ENCODE results near the gene NPC1L1.
"Not testable (repeated sequence)": the region's sequence is repeated elsewhere in the genome, so short reads cannot be mapped to it uniquely, and the experiment has no call there.

Gene NPC1L1

GRCh38 chr7:44568771-44569560, 27.8 kb upstream of the NPC1L1 start:
- Mint-ChIP-seq H3K9me3 (no peaks in the 10 kb centered on the region), H3K36me3 (ENCODE audit: low read depth) (peaks cover 62% of the 10 kb centered on the region), H3K4me3 (no peak overlapping the region), H3K27ac (no peak overlapping the region), H3K27me3 (ENCODE audit: low read depth) (no peaks in the 10 kb centered on the region), H3K4me1 (ENCODE audit: low read depth) (peaks cover 17% of the 10 kb centered on the region)

GRCh38 chr7:44567884-44568283, 26.8 kb upstream of the NPC1L1 start:
- no peak overlapping the region for H3K4me3 Mint-ChIP-seq

GRCh38 chr7:44566680-44567079, 25.6 kb upstream of the NPC1L1 start:
- H3K27me3 Mint-ChIP-seq (ENCODE audit: low read depth), result no peaks in the 10 kb centered on the region
- H3K4me3 Mint-ChIP-seq, result no peak overlapping the region
- peaks cover 53% of the 10 kb centered on the region for H3K36me3 Mint-ChIP-seq (ENCODE audit: low read depth)
- H3K27ac Mint-ChIP-seq, result no peak overlapping the region
- no peaks in the 10 kb centered on the region for H3K9me3 Mint-ChIP-seq
- H3K4me1 Mint-ChIP-seq (ENCODE audit: low read depth), result peaks cover 2% of the 10 kb centered on the region

More at GRCh38 chr7:44567884-44568283, 26.8 kb upstream of the NPC1L1 start:
- Mint-ChIP-seq H3K27me3 (ENCODE audit: low read depth) (no peaks in the 10 kb centered on the region), H3K36me3 (ENCODE audit: low read depth) (peaks cover 61% of the 10 kb centered on the region), H3K4me1 (ENCODE audit: low read depth) (peaks cover 11% of the 10 kb centered on the region), H3K9me3 (no peaks in the 10 kb centered on the region), H3K27ac (no peak overlapping the region)

- no peak overlapping the region for H3K27ac Mint-ChIP-seq
- no peaks in the 10 kb centered on the region for H3K27me3 Mint-ChIP-seq (ENCODE audit: low read depth)
- no peaks in the 10 kb centered on the region for H3K9me3 Mint-ChIP-seq
- no peak overlapping the region for H3K4me3 Mint-ChIP-seq
- H3K36me3 Mint-ChIP-seq (ENCODE audit: low read depth), result peaks cover 46% of the 10 kb centered on the region
- H3K4me1 Mint-ChIP-seq (ENCODE audit: low read depth), result peaks cover 2% of the 10 kb centered on the region
Measured at GRCh38 chr7:44565795-44566559, 24.8 kb upstream of the NPC1L1 start.

- Mint-ChIP-seq H3K4me3 (no peak overlapping the region), H3K27ac (no peak overlapping the region), H3K4me1 (ENCODE audit: low read depth) (peaks cover 2% of the 10 kb centered on the region), H3K9me3 (no peaks in the 10 kb centered on the region), H3K36me3 (ENCODE audit: low read depth) (peaks cover 42% of the 10 kb centered on the region), H3K27me3 (ENCODE audit: low read depth) (no peaks in the 10 kb centered on the region)
Measured at GRCh38 chr7:44565097-44565794, 24.1 kb upstream of the NPC1L1 start.

- H3K27me3 Mint-ChIP-seq (ENCODE audit: low read depth), result no peaks in the 10 kb centered on the region
- H3K9me3 Mint-ChIP-seq, result no peaks in the 10 kb centered on the region
- no peak overlapping the region for H3K4me3 Mint-ChIP-seq
- H3K4me1 Mint-ChIP-seq (ENCODE audit: low read depth), result peaks cover 2% of the 10 kb centered on the region
- H3K27ac Mint-ChIP-seq, result no peak overlapping the region
- H3K36me3 Mint-ChIP-seq (ENCODE audit: low read depth), result peaks cover 37% of the 10 kb centered on the region
Measured at GRCh38 chr7:44564606-44565005, 23.5 kb upstream of the NPC1L1 start.

GRCh38 chr7:44563171-44563679, 22.1 kb upstream of the NPC1L1 start:
- peaks cover 2% of the 10 kb centered on the region for H3K4me1 Mint-ChIP-seq (ENCODE audit: low read depth)
- H3K4me3 Mint-ChIP-seq, result no peak overlapping the region
- no peaks in the 10 kb centered on the region for H3K27me3 Mint-ChIP-seq (ENCODE audit: low read depth)
- H3K9me3 Mint-ChIP-seq, result no peaks in the 10 kb centered on the region
- no peak overlapping the region for H3K27ac Mint-ChIP-seq
- H3K36me3 Mint-ChIP-seq (ENCODE audit: low read depth), result peaks cover 24% of the 10 kb centered on the region

- H3K4me1 Mint-ChIP-seq (ENCODE audit: low read depth); H3K4me3 Mint-ChIP-seq: not testable (repeated sequence)
- peaks cover 21% of the 10 kb centered on the region for H3K36me3 Mint-ChIP-seq (ENCODE audit: low read depth)
Measured at GRCh38 chr7:44562622-44562962, 21.5 kb upstream of the NPC1L1 start.

GRCh38 chr7:44561962-44562621, 21.0 kb upstream of the NPC1L1 start:
- peaks cover under 1% of the 10 kb centered on the region for H3K4me1 Mint-ChIP-seq (ENCODE audit: low read depth)
- peaks cover 16% of the 10 kb centered on the region for H3K36me3 Mint-ChIP-seq (ENCODE audit: low read depth)
- no peak overlapping the region for H3K4me3 Mint-ChIP-seq
- H3K27ac Mint-ChIP-seq, result no peak overlapping the region
- no peaks in the 10 kb centered on the region for H3K27me3 Mint-ChIP-seq (ENCODE audit: low read depth)
- no peaks in the 10 kb centered on the region for H3K9me3 Mint-ChIP-seq

More at GRCh38 chr7:44562622-44562962, 21.5 kb upstream of the NPC1L1 start:
- H3K27ac Mint-ChIP-seq; H3K9me3 Mint-ChIP-seq; H3K27me3 Mint-ChIP-seq (ENCODE audit: low read depth): not testable (repeated sequence)

GRCh38 chr7:44561481-44561880, 20.4 kb upstream of the NPC1L1 start:
- Mint-ChIP-seq H3K4me3 (no peak overlapping the region), H3K4me1 (ENCODE audit: low read depth) (no peaks in the 10 kb centered on the region), H3K36me3 (ENCODE audit: low read depth) (peaks cover 12% of the 10 kb centered on the region), H3K27me3 (ENCODE audit: low read depth) (no peaks in the 10 kb centered on the region), H3K9me3 (no peaks in the 10 kb centered on the region), H3K27ac (no peak overlapping the region)

- no peaks in the 10 kb centered on the region for H3K4me1 Mint-ChIP-seq (ENCODE audit: low read depth)
- H3K4me3 Mint-ChIP-seq, result no peak overlapping the region
- H3K27me3 Mint-ChIP-seq (ENCODE audit: low read depth), result no peaks in the 10 kb centered on the region
- H3K9me3 Mint-ChIP-seq, result no peaks in the 10 kb centered on the region
- no peak overlapping the region for H3K27ac Mint-ChIP-seq
- peaks cover 3% of the 10 kb centered on the region for H3K36me3 Mint-ChIP-seq (ENCODE audit: low read depth)
Measured at GRCh38 chr7:44559485-44559884, 18.4 kb upstream of the NPC1L1 start.

GRCh38 chr7:44557485-44557884, 16.4 kb upstream of the NPC1L1 start:
- Mint-ChIP-seq H3K4me3 (no peak overlapping the region), H3K4me1 (ENCODE audit: low read depth) (no peaks in the 10 kb centered on the region), H3K27me3 (ENCODE audit: low read depth) (no peaks in the 10 kb centered on the region), H3K9me3 (no peaks in the 10 kb centered on the region), H3K27ac (no peak overlapping the region), H3K36me3 (ENCODE audit: low read depth) (no peaks in the 10 kb centered on the region)

- no peak overlapping the region for H3K27ac Mint-ChIP-seq
- H3K4me3 Mint-ChIP-seq, result no peak overlapping the region
- no peaks in the 10 kb centered on the region for H3K27me3 Mint-ChIP-seq (ENCODE audit: low read depth)
- H3K36me3 Mint-ChIP-seq (ENCODE audit: low read depth), result no peaks in the 10 kb centered on the region
- no peaks in the 10 kb centered on the region for H3K9me3 Mint-ChIP-seq
- no peaks in the 10 kb centered on the region for H3K4me1 Mint-ChIP-seq (ENCODE audit: low read depth)
Measured at GRCh38 chr7:44555350-44555749, 14.2 kb upstream of the NPC1L1 start.

- H3K27me3 Mint-ChIP-seq (ENCODE audit: low read depth), result peaks cover 15% of the 10 kb centered on the region
- not testable (repeated sequence) for H3K4me1 Mint-ChIP-seq (ENCODE audit: low read depth); H3K9me3 Mint-ChIP-seq; H3K4me3 Mint-ChIP-seq; H3K27ac Mint-ChIP-seq; H3K36me3 Mint-ChIP-seq (ENCODE audit: low read depth)
Measured at GRCh38 chr7:44552473-44553005, 11.4 kb upstream of the NPC1L1 start.
